ENCODE results near the gene FGA.
"Not testable (repeated sequence)": the region's sequence is repeated elsewhere in the genome, so short reads cannot be mapped to it uniquely, and the experiment has no call there.

FGA gene

GRCh38 chr4:154606728-154607723 lies 16.5 kb upstream of the FGA start:
- DNase-seq (ENCODE audit: low read depth in 2 of 2), result no peak

GRCh38 chr4:154604696-154605200 lies 14.2 kb upstream of the FGA start:
- no peak for DNase-seq (ENCODE audit: low read depth in 2 of 2)

- DNase-seq (ENCODE audit: low read depth in 2 of 2), result no peak
These were observed 12.7 kb upstream of the FGA start for GRCh38 chr4:154603033-154603943.

- no peak for DNase-seq (ENCODE audit: low read depth in 2 of 2)
These were observed 12.0 kb upstream of the FGA start for GRCh38 chr4:154602404-154603020.

GRCh38 chr4:154597798-154598774 lies 7.5 kb upstream of the FGA start:
- DNase-seq (ENCODE audit: low read depth in 2 of 2), result no peak

GRCh38 chr4:154597281-154597680 lies 6.7 kb upstream of the FGA start:
- not testable (repeated sequence) for DNase-seq (ENCODE audit: low read depth in 2 of 2)

- no peak for DNase-seq (ENCODE audit: low read depth in 2 of 2)
These were observed 5.3 kb upstream of the FGA start for GRCh38 chr4:154595807-154596206.

- DNase-seq (ENCODE audit: low read depth in 2 of 2), result not testable (repeated sequence)
These were observed 3.8 kb upstream of the FGA start for GRCh38 chr4:154594343-154594742.

- no peak for DNase-seq (ENCODE audit: low read depth in 2 of 2)
These were observed 3.3 kb upstream of the FGA start for GRCh38 chr4:154593868-154594267.

GRCh38 chr4:154591890-154592289 lies 1.3 kb upstream of the FGA start:
- no peak for DNase-seq (ENCODE audit: low read depth in 2 of 2)

GRCh38 chr4:154589296-154590197 lies 995 bp downstream of the FGA start:
- DNase-seq (ENCODE audit: low read depth in 2 of 2), result no peak

- no peak for DNase-seq (ENCODE audit: low read depth in 2 of 2)
These were observed 2.3 kb downstream of the FGA start for GRCh38 chr4:154588198-154588597.

GRCh38 chr4:154586296-154587033 lies 4.1 kb downstream of the FGA start:
- no peak for DNase-seq (ENCODE audit: low read depth in 2 of 2)

GRCh38 chr4:154585369-154586018 lies 5.0 kb downstream of the FGA start:
- DNase-seq (ENCODE audit: low read depth in 2 of 2), result no peak

GRCh38 chr4:154584259-154584658 lies 6.3 kb downstream of the FGA start:
- no peak for DNase-seq (ENCODE audit: low read depth in 2 of 2)

GRCh38 chr4:154583677-154584076 lies 6.9 kb downstream of the FGA start:
- DNase-seq (ENCODE audit: low read depth in 2 of 2), result no peak

- no peak for DNase-seq (ENCODE audit: low read depth in 2 of 2)
These were observed 7.3 kb downstream of the FGA start for GRCh38 chr4:154583230-154583629.

GRCh38 chr4:154582723-154583122 lies 7.8 kb downstream of the FGA start:
- no peak for DNase-seq (ENCODE audit: low read depth in 2 of 2)
